HEK293 (cell line): ENCODE results near the gene THPO.

Source experiments
- RBAK ChIP-seq: fragments of 450-650 bp; formaldehyde crosslinking; IDR thresholded peaks from 2 replicates; pipeline ENCODE4 v1.5.1; 2016; ENCODE audit warnings: missing biosample characterization, missing genetic modification characterization
- YY1 ChIP-seq: fragments of 450-650 bp; formaldehyde crosslinking; IDR thresholded peaks from 2 replicates; pipeline ENCODE4 v1.5.1; 2018; ENCODE audit warnings: missing biosample characterization, missing genetic modification characterization
- ZBTB1 ChIP-seq: fragments of 450-650 bp; formaldehyde crosslinking; IDR thresholded peaks from 2 replicates; pipeline ENCODE4 v1.5.1; 2016; ENCODE audit warnings: missing biosample characterization, missing genetic modification characterization
- ZNF138 ChIP-seq: fragments of 450-650 bp; formaldehyde crosslinking; IDR thresholded peaks from 2 replicates; pipeline ENCODE4 v1.5.1; 2016; ENCODE audit warnings: missing biosample characterization, missing genetic modification characterization, borderline replicate concordance
- TF ChIP-seq, protein P1 (sequence below): fragments of 450-650 bp; formaldehyde crosslinking; IDR thresholded peaks from 2 replicates; pipeline ENCODE4 v1.5.1; 2016; ENCODE audit warnings: missing biosample characterization, missing genetic modification characterization

DNA sequence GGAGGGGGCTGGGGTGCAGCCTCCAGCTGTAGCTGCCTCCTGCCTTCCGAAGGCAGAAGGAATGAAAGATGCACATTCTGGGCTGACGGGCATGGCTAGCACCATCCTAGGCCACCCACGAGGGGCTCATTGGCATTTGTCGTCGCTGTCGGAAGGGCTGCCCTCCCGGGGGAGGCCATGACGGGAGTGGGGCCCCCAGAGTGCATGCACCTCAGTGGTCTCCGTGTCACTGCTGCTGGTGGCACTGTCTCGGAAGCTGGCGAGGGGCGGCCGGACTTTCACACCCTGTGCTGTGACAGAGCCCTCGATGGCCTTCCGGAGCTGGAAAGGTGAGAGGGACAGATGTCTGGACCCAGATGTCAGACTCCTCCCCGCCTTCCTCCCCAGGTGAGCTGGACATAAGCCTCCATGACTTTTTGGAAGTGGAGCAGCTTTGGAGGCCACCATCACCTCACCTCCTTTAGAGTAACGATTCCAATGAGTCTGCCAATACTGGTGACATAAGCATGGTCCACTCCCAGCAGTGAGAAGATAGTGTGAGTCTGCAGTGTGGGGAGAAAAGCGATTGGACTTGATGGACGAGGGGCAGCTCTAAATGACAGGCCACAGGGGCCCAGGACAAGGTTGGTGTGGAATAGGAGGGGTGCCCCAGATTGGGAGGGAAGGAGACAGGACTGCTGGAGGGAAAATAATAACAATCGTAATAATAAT is 31.4 kb downstream of the THPO start:
- no peak for TF ChIP-seq RBAK (tag by site-specific recombination)
- TF ChIP-seq ZBTB1 (tag by site-specific recombination) = no peak
- TF ChIP-seq, protein P1, sequence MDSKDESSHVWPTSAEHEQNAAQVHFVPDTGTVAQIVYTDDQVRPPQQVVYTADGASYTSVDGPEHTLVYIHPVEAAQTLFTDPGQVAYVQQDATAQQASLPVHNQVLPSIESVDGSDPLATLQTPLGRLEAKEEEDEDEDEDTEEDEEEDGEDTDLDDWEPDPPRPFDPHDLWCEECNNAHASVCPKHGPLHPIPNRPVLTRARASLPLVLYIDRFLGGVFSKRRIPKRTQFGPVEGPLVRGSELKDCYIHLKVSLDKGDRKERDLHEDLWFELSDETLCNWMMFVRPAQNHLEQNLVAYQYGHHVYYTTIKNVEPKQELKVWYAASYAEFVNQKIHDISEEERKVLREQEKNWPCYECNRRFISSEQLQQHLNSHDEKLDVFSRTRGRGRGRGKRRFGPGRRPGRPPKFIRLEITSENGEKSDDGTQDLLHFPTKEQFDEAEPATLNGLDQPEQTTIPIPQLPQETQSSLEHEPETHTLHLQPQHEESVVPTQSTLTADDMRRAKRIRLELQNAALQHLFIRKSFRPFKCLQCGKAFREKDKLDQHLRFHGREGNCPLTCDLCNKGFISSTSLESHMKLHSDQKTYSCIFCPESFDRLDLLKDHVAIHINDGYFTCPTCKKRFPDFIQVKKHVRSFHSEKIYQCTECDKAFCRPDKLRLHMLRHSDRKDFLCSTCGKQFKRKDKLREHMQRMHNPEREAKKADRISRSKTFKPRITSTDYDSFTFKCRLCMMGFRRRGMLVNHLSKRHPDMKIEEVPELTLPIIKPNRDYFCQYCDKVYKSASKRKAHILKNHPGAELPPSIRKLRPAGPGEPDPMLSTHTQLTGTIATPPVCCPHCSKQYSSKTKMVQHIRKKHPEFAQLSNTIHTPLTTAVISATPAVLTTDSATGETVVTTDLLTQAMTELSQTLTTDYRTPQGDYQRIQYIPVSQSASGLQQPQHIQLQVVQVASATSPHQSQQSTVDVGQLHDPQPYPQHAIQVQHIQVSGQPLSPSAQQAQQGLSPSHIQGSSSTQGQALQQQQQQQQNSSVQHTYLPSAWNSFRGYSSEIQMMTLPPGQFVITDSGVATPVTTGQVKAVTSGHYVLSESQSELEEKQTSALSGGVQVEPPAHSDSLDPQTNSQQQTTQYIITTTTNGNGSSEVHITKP (tag by site-specific recombination) = no peak
- no peak for TF ChIP-seq YY1 (tag by site-specific recombination)
- TF ChIP-seq ZNF138 (tag by site-specific recombination) = no peak
